ENCODE data around the gene KLHL17.

DNA sequence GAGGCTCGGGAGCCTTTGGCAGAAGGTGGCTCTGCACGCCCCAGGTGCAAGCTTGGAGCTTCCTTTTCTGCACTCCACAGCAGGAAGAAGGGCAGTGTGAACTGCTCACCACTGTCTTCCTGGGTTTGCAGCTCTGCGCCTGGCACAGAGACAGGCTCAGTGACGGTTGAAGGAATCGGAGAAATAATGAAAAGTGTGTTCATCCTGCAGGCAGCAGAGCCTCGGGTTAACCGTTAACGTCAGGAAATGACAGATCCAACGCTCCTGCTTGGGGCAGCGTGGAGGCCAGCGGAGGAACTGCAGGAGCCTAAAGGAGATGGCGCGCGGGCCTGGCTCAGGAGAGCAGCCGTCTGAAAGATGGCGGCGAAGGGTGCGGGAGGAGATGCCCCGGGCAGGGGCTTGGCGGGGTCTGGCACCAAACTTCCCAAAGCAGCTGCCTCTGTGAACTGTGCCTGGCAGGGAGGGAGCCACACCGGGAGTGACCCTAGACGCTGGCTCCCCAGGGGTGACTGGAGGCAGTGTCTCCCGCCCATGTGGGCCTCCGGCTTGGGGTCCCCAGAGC is 47.6 kb upstream of the KLHL17 start:
- TF ChIP-seq, protein P1, sequence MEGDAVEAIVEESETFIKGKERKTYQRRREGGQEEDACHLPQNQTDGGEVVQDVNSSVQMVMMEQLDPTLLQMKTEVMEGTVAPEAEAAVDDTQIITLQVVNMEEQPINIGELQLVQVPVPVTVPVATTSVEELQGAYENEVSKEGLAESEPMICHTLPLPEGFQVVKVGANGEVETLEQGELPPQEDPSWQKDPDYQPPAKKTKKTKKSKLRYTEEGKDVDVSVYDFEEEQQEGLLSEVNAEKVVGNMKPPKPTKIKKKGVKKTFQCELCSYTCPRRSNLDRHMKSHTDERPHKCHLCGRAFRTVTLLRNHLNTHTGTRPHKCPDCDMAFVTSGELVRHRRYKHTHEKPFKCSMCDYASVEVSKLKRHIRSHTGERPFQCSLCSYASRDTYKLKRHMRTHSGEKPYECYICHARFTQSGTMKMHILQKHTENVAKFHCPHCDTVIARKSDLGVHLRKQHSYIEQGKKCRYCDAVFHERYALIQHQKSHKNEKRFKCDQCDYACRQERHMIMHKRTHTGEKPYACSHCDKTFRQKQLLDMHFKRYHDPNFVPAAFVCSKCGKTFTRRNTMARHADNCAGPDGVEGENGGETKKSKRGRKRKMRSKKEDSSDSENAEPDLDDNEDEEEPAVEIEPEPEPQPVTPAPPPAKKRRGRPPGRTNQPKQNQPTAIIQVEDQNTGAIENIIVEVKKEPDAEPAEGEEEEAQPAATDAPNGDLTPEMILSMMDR (IDR thresholded peaks at IDR 0.05; ENCODE audit: low read length) = no peak
- TF ChIP-seq EZH2 (IDR thresholded peaks at IDR 0.05; ENCODE audit: borderline replicate concordance, low read length) = no peak
